ENCODE results near the gene NPHS1. TPM values are rescaled to one million over a fixed set of nuclear protein-coding genes. Genes with fewer than 3 reads are reported as not detected.

The NPHS1 gene
- total RNA-seq, 1 donor from 2014 or later: not detected

GRCh38 chr19:35784503-35785338 is 67.6 kb downstream of the NPHS1 start:
- DNase-seq (ENCODE audit: low spot score in 2 of 2): no peak
- no peak for TF ChIP-seq CTCF (IDR thresholded peaks at IDR 0.05)
- Histone ChIP-seq H3K27me3 (no peaks in the 10 kb centered on the region), H3K4me3 (no peak overlapping the region), H3K9me3 (no peaks in the 10 kb centered on the region), H3K27ac (no peak overlapping the region), H3K4me1 (no peaks in the 10 kb centered on the region), H3K36me3 (peaks cover 22 to 46% of the 10 kb centered on the region in 2 donors)
- intact Hi-C loops (cut with DNase I): no loop called here

- H3K27ac ChIP-seq: no peak overlapping the region
- H3K4me1 ChIP-seq: no peaks in the 10 kb centered on the region
- intact Hi-C loops (cut with DNase I): no loop called here
- no peak for DNase-seq (ENCODE audit: low spot score in 2 of 2)
- no peaks in the 10 kb centered on the region for H3K9me3 ChIP-seq
- H3K27me3 ChIP-seq: no peaks in the 10 kb centered on the region
- no peak overlapping the region for H3K4me3 ChIP-seq
- TF ChIP-seq CTCF (IDR thresholded peaks at IDR 0.05): no peak
- peaks cover 22 to 48% of the 10 kb centered on the region in 2 donors for H3K36me3 ChIP-seq
These were observed 68.6 kb downstream of the NPHS1 start for GRCh38 chr19:35783469-35784434.

- intact Hi-C loops (cut with DNase I): no loop called here
- no peak overlapping the region for H3K4me3 ChIP-seq
- H3K27ac ChIP-seq: no peak overlapping the region
- TF ChIP-seq CTCF (IDR thresholded peaks at IDR 0.05): no peak
- no peaks in the 10 kb centered on the region for H3K27me3 ChIP-seq
- peaks cover 22 to 48% of the 10 kb centered on the region in 2 donors for H3K36me3 ChIP-seq
- no peaks in the 10 kb centered on the region for H3K4me1 ChIP-seq
- no peaks in the 10 kb centered on the region for H3K9me3 ChIP-seq
- no peak for DNase-seq (ENCODE audit: low spot score in 2 of 2)
These were observed 69.7 kb downstream of the NPHS1 start for GRCh38 chr19:35782589-35782988.

GRCh38 chr19:35781650-35782049 is 70.7 kb downstream of the NPHS1 start:
- Histone ChIP-seq H3K27me3 (no peaks in the 10 kb centered on the region), H3K27ac (no peak overlapping the region), H3K4me1 (no peaks in the 10 kb centered on the region), H3K4me3 (no peak overlapping the region), H3K9me3 (no peaks in the 10 kb centered on the region), H3K36me3 (peaks cover 22 to 40% of the 10 kb centered on the region in 2 donors)
- no peak for TF ChIP-seq CTCF (IDR thresholded peaks at IDR 0.05)
- no peak for DNase-seq (ENCODE audit: low spot score in 2 of 2)
- intact Hi-C loops (cut with DNase I): no loop called here

- Histone ChIP-seq H3K27me3 (no peaks in the 10 kb centered on the region), H3K4me3 (no peak overlapping the region), H3K9me3 (no peaks in the 10 kb centered on the region), H3K27ac (no peak overlapping the region), H3K4me1 (peaks cover 0 to 9% of the 10 kb centered on the region in 2 donors), H3K36me3 (peaks cover 22 to 40% of the 10 kb centered on the region in 2 donors)
- intact Hi-C loops (cut with DNase I): no loop called here
- no peak for DNase-seq (ENCODE audit: low spot score in 2 of 2)
- TF ChIP-seq CTCF (IDR thresholded peaks at IDR 0.05): no peak
These were observed 71.6 kb downstream of the NPHS1 start for GRCh38 chr19:35780717-35781116.

Measured in ascending aorta (tissue), 2 donors.